HEK293 (cell line): Measurements from ENCODE around the gene PSMG2.
A peak's percentile ranks its signal among the peaks of the same experiment; 100 is the strongest.

ENCODE experiments used
- CTCF ChIA-PET: fragments of 350-600 bp; formaldehyde crosslinking; extraction: SDS; loops from one replicate; lab custom pipeline; 2021; ENCODE audit warnings: antibody characterized with exemption; lab: Yijun Ruan, JAX
- POLR2A ChIA-PET: fragments of 300-600 bp; formaldehyde crosslinking; extraction: SDS; loops from one replicate; lab custom pipeline; 2020; ENCODE audit warnings: antibody characterized with exemption, inconsistent platforms; lab: Yijun Ruan, JAX
- H3K27ac ChIP-seq: fragments of 200-500 bp; sonication (Bioruptor generic); 2 replicates; pipeline ENCODE4 v1.5.1; 2014; ENCODE audit warnings: low read depth, low read length, control low read depth, inconsistent platforms; ENCODE audit errors: extremely low read depth
- H3K36me3 ChIP-seq, 2 experiments: fragments of 200-500 bp in 1 of 2; sonication (Bioruptor generic) in 1 of 2; 1 replicate in 1 of 2; 2 replicates in 1 of 2; pipeline ENCODE4 v1.5.1; 2014 to 2017; ENCODE audit warnings: inconsistent platforms in 2 of 2, low read length in 2 of 2; ENCODE audit not compliant: control insufficient read depth in 2 of 2, insufficient read depth in 1 of 2
- H3K4me1 ChIP-seq: fragments of 200-500 bp; sonication (Bioruptor generic); 2 replicates; pipeline ENCODE4 v1.5.1; 2014; ENCODE audit warnings: mild to moderate bottlenecking, low read length, inconsistent platforms; ENCODE audit not compliant: control insufficient read depth, insufficient read depth
- H3K4me3 ChIP-seq: 2 replicates; pipeline ENCODE4 v1.5.1; 2011; ENCODE audit warnings: low read depth, mild to moderate bottlenecking, control low read depth, low read length, moderate library complexity
- H3K9me3 ChIP-seq: fragments of 200-500 bp; sonication (Bioruptor generic); 2 replicates; pipeline ENCODE4 v1.5.1; 2014; ENCODE audit warnings: low read depth, low read length, inconsistent platforms; ENCODE audit not compliant: control insufficient read depth, insufficient read depth
- CTCF ChIP-seq: fragments of 450-650 bp; formaldehyde crosslinking; IDR thresholded peaks from 2 replicates; pipeline ENCODE4 v1.5.1; 2016; ENCODE audit warnings: missing biosample characterization, missing genetic modification characterization
- HOXC10 ChIP-seq: sonication (generic); formaldehyde crosslinking; IDR thresholded peaks from 2 replicates; pipeline ENCODE4 v1.8.1; 2023; ENCODE audit warnings: mild to moderate bottlenecking, missing genetic modification reagents
- KLF10 ChIP-seq: fragments of 450-650 bp; IDR thresholded peaks from 2 replicates; pipeline ENCODE4 v1.5.1; 2018; ENCODE audit warnings: missing biosample characterization, mild to moderate bottlenecking, missing genetic modification characterization
- KLF16 ChIP-seq: fragments of 450-650 bp; formaldehyde crosslinking; IDR thresholded peaks from 2 replicates; pipeline ENCODE4 v1.5.1; 2017; ENCODE audit warnings: missing biosample characterization, missing genetic modification characterization
- OSR2 ChIP-seq: fragments of 450-650 bp; formaldehyde crosslinking; IDR thresholded peaks from 2 replicates; pipeline ENCODE4 v1.5.1; 2016; ENCODE audit warnings: missing biosample characterization, missing genetic modification characterization
- SETDB1 ChIP-seq: IDR thresholded peaks from one replicate; pipeline ENCODE4 v1.6.1; 2017; ENCODE audit warnings: mild to moderate bottlenecking, low read length, moderate library complexity, mixed read lengths; ENCODE audit not compliant: insufficient read length
- TRIM28 ChIP-seq: IDR thresholded peaks from 2 replicates; pipeline ENCODE4 v1.6.1; 2011; ENCODE audit warnings: low read length, control low read depth, borderline replicate concordance
- TSHZ1 ChIP-seq: fragments of 450-650 bp; formaldehyde crosslinking; IDR thresholded peaks from 2 replicates; pipeline ENCODE4 v1.5.1; 2016; ENCODE audit warnings: missing biosample characterization, missing genetic modification characterization, borderline replicate concordance
- ZBTB17 ChIP-seq: fragments of 450-650 bp; formaldehyde crosslinking; IDR thresholded peaks from 2 replicates; pipeline ENCODE4 v1.5.1; 2016; ENCODE audit warnings: missing biosample characterization, missing genetic modification characterization
- ZBTB26 ChIP-seq: fragments of 450-650 bp; formaldehyde crosslinking; optimal IDR thresholded peaks from 2 replicates; pipeline ENCODE3; 2016; ENCODE audit warnings: missing biosample characterization, mild to moderate bottlenecking, missing genetic modification characterization
- ZNF132 ChIP-seq: fragments of 450-650 bp; formaldehyde crosslinking; IDR thresholded peaks from 2 replicates; pipeline ENCODE4 v1.5.1; 2017; ENCODE audit warnings: missing biosample characterization, missing genetic modification characterization, borderline replicate concordance
- ZNF133 ChIP-seq: fragments of 450-650 bp; formaldehyde crosslinking; IDR thresholded peaks from 2 replicates; pipeline ENCODE4 v1.5.1; 2016; ENCODE audit warnings: missing biosample characterization, missing genetic modification characterization
- ZNF155 ChIP-seq: fragments of 450-650 bp; formaldehyde crosslinking; IDR thresholded peaks from 2 replicates; pipeline ENCODE4 v1.5.1; 2016; ENCODE audit warnings: missing biosample characterization, missing genetic modification characterization
- ZNF174 ChIP-seq: fragments of 450-650 bp; formaldehyde crosslinking; IDR thresholded peaks from 2 replicates; pipeline ENCODE4 v1.5.0; 2017; ENCODE audit warnings: missing biosample characterization, mild to moderate bottlenecking, missing genetic modification characterization
- ZNF214 ChIP-seq: fragments of 450-650 bp; formaldehyde crosslinking; IDR thresholded peaks from 2 replicates; pipeline ENCODE4 v1.5.1; 2017; ENCODE audit warnings: missing biosample characterization, mild to moderate bottlenecking, missing genetic modification characterization, borderline replicate concordance
- ZNF274 ChIP-seq, 2 experiments: fragments of 200-500 bp in 1 of 2; fragments of 450-650 bp in 1 of 2; sonication (Bioruptor generic) in 1 of 2; formaldehyde crosslinking in 1 of 2; IDR thresholded peaks; 2 replicates each; pipeline versions ENCODE4 v1.5.1 to v1.6.1; 2014 to 2016; ENCODE audit warnings: borderline replicate concordance in 1 of 2, inconsistent platforms in 1 of 2, low read length in 1 of 2, missing biosample characterization in 1 of 2, missing genetic modification characterization in 1 of 2
- ZNF311 ChIP-seq: fragments of 450-650 bp; formaldehyde crosslinking; IDR thresholded peaks from 2 replicates; pipeline ENCODE4 v1.5.1; 2017; ENCODE audit warnings: missing biosample characterization, missing genetic modification characterization, borderline replicate concordance
- ZNF354C ChIP-seq: fragments of 450-650 bp; formaldehyde crosslinking; IDR thresholded peaks from 2 replicates; pipeline ENCODE4 v1.5.1; 2016; ENCODE audit warnings: missing biosample characterization, missing genetic modification characterization, low read depth, borderline replicate concordance
- ZNF398 ChIP-seq: fragments of 450-650 bp; formaldehyde crosslinking; IDR thresholded peaks from 2 replicates; pipeline ENCODE4 v1.5.1; 2017; ENCODE audit warnings: missing biosample characterization, missing genetic modification characterization
- ZNF501 ChIP-seq: fragments of 450-650 bp; formaldehyde crosslinking; IDR thresholded peaks from 2 replicates; pipeline ENCODE4 v1.5.1; 2016; ENCODE audit warnings: missing biosample characterization, missing genetic modification characterization
- ZNF530 ChIP-seq: fragments of 450-650 bp; formaldehyde crosslinking; IDR thresholded peaks from 2 replicates; pipeline ENCODE4 v1.5.1; 2016; ENCODE audit warnings: low read depth, missing biosample characterization, missing genetic modification characterization
- ZNF549 ChIP-seq: fragments of 450-650 bp; IDR thresholded peaks from 2 replicates; pipeline ENCODE4 v1.5.1; 2018; ENCODE audit warnings: missing biosample characterization, missing genetic modification characterization, mild to moderate bottlenecking, inconsistent platforms, moderate library complexity
- ZNF600 ChIP-seq: fragments of 450-650 bp; formaldehyde crosslinking; IDR thresholded peaks from 2 replicates; pipeline ENCODE4 v1.5.1; 2016; ENCODE audit warnings: missing biosample characterization, missing genetic modification characterization
- ZNF654 ChIP-seq: fragments of 450-650 bp; formaldehyde crosslinking; IDR thresholded peaks from 2 replicates; pipeline ENCODE4 v1.5.1; 2016; ENCODE audit warnings: low read depth, missing biosample characterization, missing genetic modification characterization
- ZNF843 ChIP-seq: fragments of 450-650 bp; formaldehyde crosslinking; IDR thresholded peaks from 2 replicates; pipeline ENCODE4 v1.5.1; 2016; ENCODE audit warnings: missing biosample characterization, missing genetic modification characterization

The PSMG2 gene

GRCh38 chr18:12726774-12727550 lies 24.1 kb downstream of the PSMG2 start:
- Histone ChIP-seq H3K27ac (no peak overlapping the region), H3K36me3 (peaks cover 26 to 43% of the 10 kb centered on the region in 2 experiments), H3K4me1 (no peaks in the 10 kb centered on the region), H3K4me3 (no peak overlapping the region), H3K9me3 (no peaks in the 10 kb centered on the region)
- TF ChIP-seq CTCF (tag by site-specific recombination) (peak; percentile 73), TRIM28 (no peak), ZNF600 (no peak), ZNF132 (tag by site-specific recombination) (no peak), ZNF654 (tag by site-specific recombination) (peak; percentile 70), ZNF311 (no peak), ZNF501 (tag by site-specific recombination) (0 out of 2 replicates have a peak, but pooled peaks have one; percentile 21), ZNF549 (tag by site-specific recombination) (no peak), ZNF843 (tag by site-specific recombination) (no peak)
- CTCF ChIA-PET = interaction anchor here (0.6 to 16.2 kb wide), 28 partner anchors 11 to 836 kb away, joined by 3 to 224 read pairs (median 4); no protein-coding TSS in a partner anchor
- POLR2A ChIA-PET = interaction anchor here (0.8 to 1.4 kb wide), 2 partner anchors 208 to 209 kb away, joined by 5 to 6 read pairs; no protein-coding TSS in a partner anchor

- Histone ChIP-seq H3K27ac (no peak overlapping the region), H3K9me3 (no peaks in the 10 kb centered on the region), H3K4me3 (no peak overlapping the region), H3K4me1 (peaks cover 6% of the 10 kb centered on the region; the same call in 1 of the 2 replicates), H3K36me3 (no peaks in the 10 kb centered on the region)
- POLR2A ChIA-PET = no interaction called here
- CTCF ChIA-PET = interaction anchor here (0.7 to 1.4 kb wide), 4 partner anchors 10 to 146 kb away, joined by 3 to 10 read pairs (median 4); no protein-coding TSS in a partner anchor
- TF ChIP-seq ZBTB17 (tag by site-specific recombination) = no peak
- TF ChIP-seq KLF10 = no peak
- no peak for TF ChIP-seq HOXC10
- no peak for TF ChIP-seq KLF16 (tag by site-specific recombination)
- no peak for TF ChIP-seq ZNF174
- TF ChIP-seq ZNF398 (tag by site-specific recombination) = no peak
- TF ChIP-seq ZBTB26 (tag by site-specific recombination) = no peak
- no peak for TF ChIP-seq TSHZ1 (tag by site-specific recombination)
- no peak for TF ChIP-seq ZNF354C (tag by site-specific recombination)
- TF ChIP-seq ZNF133 (tag by site-specific recombination) = no peak
- no peak for TF ChIP-seq ZNF155 (tag by site-specific recombination)
- no peak for TF ChIP-seq SETDB1
- no peak for TF ChIP-seq ZNF530 (tag by site-specific recombination)
- TF ChIP-seq OSR2 (tag by site-specific recombination) = no peak
- TF ChIP-seq ZNF214 (tag by site-specific recombination) = no peak
- no peak for TF ChIP-seq ZNF274 (IDR thresholded peaks at IDR 0.05; ENCODE audit: low read length)
- TF ChIP-seq ZNF274 (tag by site-specific recombination; IDR thresholded peaks at IDR 0.05; ENCODE audit: borderline replicate concordance) = no peak
These were observed 34.5 kb downstream of the PSMG2 start for GRCh38 chr18:12737243-12737902.
